Measurements from ENCODE around the gene ZBTB20. TPM values are rescaled to one million over a fixed set of nuclear protein-coding genes. Genes with fewer than 3 reads are reported as not detected.

ZBTB20 gene
- total RNA-seq, 1 donor from 2014 or later = 8.8 TPM

GRCh38 chr3:114789803-114790202 is 357.3 kb downstream of the ZBTB20 start:
- no peak for DNase-seq (ENCODE audit: low read depth, low spot score)

- no peak for DNase-seq (ENCODE audit: low read depth, low spot score)
These were observed 371.7 kb downstream of the ZBTB20 start for GRCh38 chr3:114775395-114775794.

- DNase-seq (ENCODE audit: low read depth, low spot score) = no peak
These were observed 376.2 kb downstream of the ZBTB20 start for GRCh38 chr3:114770874-114771273.

DNA sequence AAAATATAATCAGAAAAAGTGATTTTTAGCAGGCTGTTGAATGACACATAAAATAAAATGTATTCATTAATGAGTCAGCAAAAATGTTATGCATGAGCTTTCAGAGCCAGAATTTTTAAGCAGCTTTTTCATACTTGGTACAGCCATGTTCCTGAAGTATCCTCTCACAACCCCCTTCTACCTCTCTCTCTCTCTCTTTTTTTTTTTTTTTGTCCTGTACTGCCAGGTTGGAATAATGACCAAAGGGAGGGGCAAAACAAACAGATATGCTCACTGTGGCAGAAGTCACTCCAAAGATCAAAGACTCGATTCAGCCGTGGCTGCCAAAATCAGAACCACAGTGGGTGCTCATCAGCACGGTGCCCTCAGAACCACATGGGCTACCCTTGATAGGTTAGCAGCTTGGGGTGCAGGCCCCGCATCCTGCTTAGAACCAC is 383.0 kb downstream of the ZBTB20 start:
- no peak for DNase-seq (ENCODE audit: low read depth, low spot score)

DNA sequence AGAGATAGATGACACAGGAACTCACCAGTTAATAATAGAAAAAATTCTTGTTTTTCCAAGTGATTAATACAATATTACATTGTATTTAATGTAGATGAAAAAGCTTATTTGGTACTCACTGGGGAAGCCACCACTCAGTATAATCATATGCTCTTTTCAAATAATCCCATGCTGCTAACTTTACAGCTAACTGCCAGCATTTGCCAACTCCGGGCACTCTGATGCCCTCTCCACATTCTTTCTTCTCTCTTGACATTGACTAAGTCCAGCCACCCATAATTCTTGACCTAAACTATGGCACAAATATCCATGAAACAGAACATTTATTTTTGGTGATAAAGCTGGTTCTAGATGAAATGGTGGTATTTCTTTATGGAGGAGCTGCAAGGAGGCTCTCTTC is 384.9 kb downstream of the ZBTB20 start:
- no peak for DNase-seq (ENCODE audit: low read depth, low spot score)

- no peak for DNase-seq (ENCODE audit: low read depth, low spot score)
These were observed 386.4 kb downstream of the ZBTB20 start for GRCh38 chr3:114760679-114761078.

GRCh38 chr3:114758831-114759699 is 388.0 kb downstream of the ZBTB20 start:
- DNase-seq (ENCODE audit: low read depth, low spot score) = no peak

GRCh38 chr3:114756506-114757279 is 390.4 kb downstream of the ZBTB20 start:
- no peak for DNase-seq (ENCODE audit: low read depth, low spot score)

DNA sequence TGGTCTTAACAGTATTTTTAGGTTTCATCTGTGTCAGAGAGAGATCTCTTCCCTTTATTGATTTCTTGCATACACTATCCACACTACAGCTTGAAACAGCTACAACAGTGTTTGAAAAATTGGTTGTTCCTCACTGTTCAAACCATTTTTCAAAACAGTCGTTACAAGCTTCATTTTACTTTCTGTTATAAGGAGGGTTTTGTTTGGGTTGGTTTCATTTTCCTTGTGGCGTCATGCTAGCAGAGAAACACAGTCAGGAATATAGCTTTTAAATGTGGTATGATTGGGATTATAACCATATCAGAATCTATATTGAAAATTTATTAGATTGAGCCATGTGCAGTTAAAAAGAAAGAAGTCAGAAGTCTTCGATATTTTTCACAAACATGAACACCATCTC is 400.6 kb downstream of the ZBTB20 start:
- DNase-seq (ENCODE audit: low read depth, low spot score) = no peak

- no peak for DNase-seq (ENCODE audit: low read depth, low spot score)
These were observed 401.5 kb downstream of the ZBTB20 start for GRCh38 chr3:114745322-114746240.

- DNase-seq (ENCODE audit: low read depth, low spot score) = no peak
These were observed 403.2 kb downstream of the ZBTB20 start for GRCh38 chr3:114743746-114744485.

GRCh38 chr3:114741066-114741465 is 406.0 kb downstream of the ZBTB20 start:
- DNase-seq (ENCODE audit: low read depth, low spot score) = no peak

DNA sequence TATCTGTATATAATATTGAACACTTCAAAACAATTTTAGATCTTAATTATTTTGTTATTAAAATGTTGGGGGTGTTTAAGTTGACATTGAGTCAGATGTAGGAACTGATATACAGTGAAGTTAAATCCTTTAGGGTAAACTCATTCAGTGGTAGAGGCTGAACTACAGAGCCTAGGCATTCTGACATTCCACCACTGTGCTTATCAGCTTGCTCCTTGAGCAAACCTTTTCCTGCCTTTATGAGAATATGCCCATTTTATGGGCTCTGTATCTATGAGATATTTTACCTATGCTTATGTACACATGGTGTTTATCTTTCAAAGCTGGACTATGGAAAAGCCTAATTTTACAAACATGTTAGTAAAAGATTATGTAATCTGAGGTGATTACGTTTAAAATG is 407.5 kb downstream of the ZBTB20 start:
- DNase-seq (ENCODE audit: low read depth, low spot score) = no peak

DNA sequence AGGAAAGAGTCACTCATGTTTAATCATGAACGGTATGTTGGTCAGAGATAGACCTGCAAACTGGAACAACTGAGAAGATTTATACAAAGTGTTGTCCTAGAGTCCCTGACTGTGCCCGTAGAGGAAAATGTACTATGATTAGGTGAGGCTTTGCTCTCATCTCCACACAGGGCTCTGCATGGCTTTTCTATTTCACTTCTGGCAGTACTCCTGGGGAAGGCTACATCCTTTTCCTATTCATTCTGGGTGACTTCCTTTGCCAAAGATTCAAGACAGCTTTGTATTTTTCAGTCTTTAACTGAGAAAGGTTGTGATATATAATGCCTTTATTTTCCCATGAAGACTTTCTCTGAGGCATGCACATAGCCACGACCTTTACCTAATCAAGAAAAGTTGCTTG is 414.7 kb downstream of the ZBTB20 start:
- DNase-seq (ENCODE audit: low read depth, low spot score) = no peak

- no peak for DNase-seq (ENCODE audit: low read depth, low spot score)
These were observed 416.7 kb downstream of the ZBTB20 start for GRCh38 chr3:114730397-114730796.

GRCh38 chr3:114727373-114727772 is 419.7 kb downstream of the ZBTB20 start:
- DNase-seq (ENCODE audit: low read depth, low spot score) = no peak

GRCh38 chr3:114725966-114726365 is 421.1 kb downstream of the ZBTB20 start:
- no peak for DNase-seq (ENCODE audit: low read depth, low spot score)

DNA sequence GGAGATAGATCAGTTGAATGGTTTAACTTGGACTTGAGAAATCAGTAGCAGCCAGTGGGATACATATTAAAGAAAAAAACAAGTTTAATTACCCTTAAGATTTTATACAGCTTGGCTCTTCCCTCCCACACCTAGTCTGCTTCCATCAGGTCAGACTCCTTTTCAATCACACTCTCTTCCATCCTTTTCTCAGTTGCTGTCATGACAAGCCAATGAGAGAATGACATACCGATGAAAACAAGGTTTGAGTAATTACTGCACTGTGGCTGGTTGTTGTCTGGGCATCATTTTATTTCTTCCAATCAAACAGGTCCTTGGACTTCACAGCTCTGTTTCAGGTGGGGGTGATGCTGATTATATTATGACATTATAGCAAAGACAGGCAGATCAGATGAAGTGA is 424.6 kb downstream of the ZBTB20 start:
- DNase-seq (ENCODE audit: low read depth, low spot score) = no peak

- DNase-seq (ENCODE audit: low read depth, low spot score) = no peak
These were observed 425.2 kb downstream of the ZBTB20 start for GRCh38 chr3:114721864-114722263.

GRCh38 chr3:114721209-114721608 is 425.9 kb downstream of the ZBTB20 start:
- DNase-seq (ENCODE audit: low read depth, low spot score) = no peak

- DNase-seq (ENCODE audit: low read depth, low spot score) = no peak
These were observed 428.2 kb downstream of the ZBTB20 start for GRCh38 chr3:114718898-114719210.
